Measurements from ENCODE around the gene PDLIM1. TPM values are rescaled to one million over a fixed set of nuclear protein-coding genes. Genes with fewer than 3 reads are reported as not detected.

The PDLIM1 gene
- total and polyA plus RNA-seq, 8 donors = 79.6 to 268 (median 97.5) TPM

DNA sequence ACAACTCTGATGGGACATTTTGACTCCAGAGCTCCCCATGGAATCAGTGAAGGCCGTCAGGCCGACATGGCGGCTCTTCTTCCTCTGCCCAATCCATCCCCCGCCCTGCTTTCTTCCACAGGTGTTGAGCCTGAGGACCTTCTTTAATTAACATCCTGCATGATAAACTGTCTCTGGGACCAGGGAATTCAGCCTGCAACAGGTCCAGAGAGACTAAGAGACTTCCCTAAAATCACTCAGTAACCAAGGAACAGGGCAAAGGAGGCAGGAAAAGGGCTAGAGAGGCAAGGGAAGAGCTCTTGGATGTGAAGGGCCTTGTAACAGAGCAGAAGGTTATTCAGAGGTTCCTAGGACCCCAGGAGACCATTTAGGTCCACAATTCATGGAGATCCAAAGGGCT is 6.0 kb upstream of the PDLIM1 start:
- Histone ChIP-seq H3K9me3 (no peaks in the 10 kb centered on the region), H3K36me3 (no peaks in the 10 kb centered on the region), H3K27ac (no peak overlapping the region), H3K4me3 (no peak overlapping the region), H3K27me3 (peaks cover 0 to 7% of the 10 kb centered on the region in 2 donors), H3K4me1 (peaks cover 11 to 14% of the 10 kb centered on the region in 2 donors)
- ATAC-seq = no peak
- no peak for DNase-seq
- TF ChIP-seq, protein P1, sequence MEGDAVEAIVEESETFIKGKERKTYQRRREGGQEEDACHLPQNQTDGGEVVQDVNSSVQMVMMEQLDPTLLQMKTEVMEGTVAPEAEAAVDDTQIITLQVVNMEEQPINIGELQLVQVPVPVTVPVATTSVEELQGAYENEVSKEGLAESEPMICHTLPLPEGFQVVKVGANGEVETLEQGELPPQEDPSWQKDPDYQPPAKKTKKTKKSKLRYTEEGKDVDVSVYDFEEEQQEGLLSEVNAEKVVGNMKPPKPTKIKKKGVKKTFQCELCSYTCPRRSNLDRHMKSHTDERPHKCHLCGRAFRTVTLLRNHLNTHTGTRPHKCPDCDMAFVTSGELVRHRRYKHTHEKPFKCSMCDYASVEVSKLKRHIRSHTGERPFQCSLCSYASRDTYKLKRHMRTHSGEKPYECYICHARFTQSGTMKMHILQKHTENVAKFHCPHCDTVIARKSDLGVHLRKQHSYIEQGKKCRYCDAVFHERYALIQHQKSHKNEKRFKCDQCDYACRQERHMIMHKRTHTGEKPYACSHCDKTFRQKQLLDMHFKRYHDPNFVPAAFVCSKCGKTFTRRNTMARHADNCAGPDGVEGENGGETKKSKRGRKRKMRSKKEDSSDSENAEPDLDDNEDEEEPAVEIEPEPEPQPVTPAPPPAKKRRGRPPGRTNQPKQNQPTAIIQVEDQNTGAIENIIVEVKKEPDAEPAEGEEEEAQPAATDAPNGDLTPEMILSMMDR (IDR thresholded peaks at IDR 0.05) = no peak
- intact Hi-C loops (cut with DNase I) = no loop called here

DNA sequence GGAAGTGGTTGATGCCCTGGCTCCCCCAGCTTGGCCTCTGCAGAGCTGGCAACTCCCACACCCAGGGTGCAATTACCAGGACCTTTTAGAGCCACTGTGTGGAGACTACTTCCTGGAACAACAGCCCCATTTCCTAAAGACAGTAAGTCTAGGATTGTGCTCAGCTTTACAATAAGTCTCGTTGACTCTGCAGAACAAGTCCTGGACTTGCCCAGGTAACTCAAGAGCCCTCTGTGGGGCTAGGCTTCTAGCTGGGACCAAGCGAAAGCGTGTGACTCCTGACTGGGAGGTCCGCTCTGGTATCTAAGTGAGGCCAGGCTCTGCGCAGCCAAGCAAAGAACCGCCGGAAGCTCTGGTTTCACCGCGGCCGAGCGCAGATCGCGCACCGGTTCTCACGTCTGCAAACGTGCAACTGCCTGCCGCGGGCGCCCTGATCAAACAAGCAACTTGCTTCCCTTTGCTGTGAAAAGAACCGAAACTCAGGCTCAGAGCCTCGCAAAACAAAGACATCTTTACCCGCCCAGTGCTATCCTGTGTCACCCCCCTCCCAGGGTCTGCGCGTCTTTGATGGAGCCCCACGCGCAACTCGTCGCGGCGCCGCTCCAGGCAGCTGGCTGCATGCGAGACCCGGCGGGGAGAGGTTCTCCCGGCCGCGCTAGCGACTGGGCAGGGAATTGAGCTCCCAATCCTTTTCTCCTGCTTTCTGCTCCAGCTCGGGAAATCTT is 4.4 kb upstream of the PDLIM1 start:
- Histone ChIP-seq H3K36me3 (no peaks in the 10 kb centered on the region), H3K27me3 (peaks cover 0 to 21% of the 10 kb centered on the region in 2 donors), H3K27ac (peak overlapping the region; percentile 16 to 60), H3K4me3 (peak overlapping the region; percentile 21 to 26), H3K4me1 (peaks cover 11 to 24% of the 10 kb centered on the region in 2 donors), H3K9me3 (no peaks in the 10 kb centered on the region)
- DNase-seq (peak; percentile 42 to 86 (median 64)), ATAC-seq (peak; percentile 68)
- intact Hi-C loops (cut with DNase I) = no loop called here
- TF ChIP-seq, protein P1 (IDR thresholded peaks at IDR 0.05) = no peak

DNA sequence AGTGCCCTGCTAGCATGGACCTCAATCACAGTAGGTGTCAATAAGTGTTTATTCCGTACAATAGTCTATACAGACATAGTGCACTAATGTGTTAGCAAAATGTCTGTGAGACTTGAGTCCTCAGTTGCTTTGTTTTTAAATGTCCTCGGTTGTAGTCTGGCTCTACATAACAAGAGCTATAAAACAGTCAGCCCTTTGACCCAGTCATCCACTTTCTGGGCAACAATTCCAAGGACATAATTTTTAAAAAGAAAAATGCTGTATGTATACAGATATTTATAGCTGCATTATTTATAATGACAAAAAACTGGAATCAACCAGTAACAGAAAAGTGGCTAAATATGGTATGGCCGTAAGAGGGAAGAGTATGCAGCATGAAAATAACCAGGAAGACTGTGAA is 2.8 kb upstream of the PDLIM1 start:
- Histone ChIP-seq H3K4me3 (no peak overlapping the region), H3K27me3 (peaks cover 0 to 33% of the 10 kb centered on the region in 2 donors), H3K36me3 (no peaks in the 10 kb centered on the region), H3K27ac (no peak overlapping the region), H3K9me3 (no peaks in the 10 kb centered on the region), H3K4me1 (peaks cover 11 to 34% of the 10 kb centered on the region in 2 donors)
- intact Hi-C loops (cut with DNase I) = no loop called here
- ATAC-seq (no peak), DNase-seq (no peak)
- TF ChIP-seq, protein P1 (IDR thresholded peaks at IDR 0.05) = no peak

DNA sequence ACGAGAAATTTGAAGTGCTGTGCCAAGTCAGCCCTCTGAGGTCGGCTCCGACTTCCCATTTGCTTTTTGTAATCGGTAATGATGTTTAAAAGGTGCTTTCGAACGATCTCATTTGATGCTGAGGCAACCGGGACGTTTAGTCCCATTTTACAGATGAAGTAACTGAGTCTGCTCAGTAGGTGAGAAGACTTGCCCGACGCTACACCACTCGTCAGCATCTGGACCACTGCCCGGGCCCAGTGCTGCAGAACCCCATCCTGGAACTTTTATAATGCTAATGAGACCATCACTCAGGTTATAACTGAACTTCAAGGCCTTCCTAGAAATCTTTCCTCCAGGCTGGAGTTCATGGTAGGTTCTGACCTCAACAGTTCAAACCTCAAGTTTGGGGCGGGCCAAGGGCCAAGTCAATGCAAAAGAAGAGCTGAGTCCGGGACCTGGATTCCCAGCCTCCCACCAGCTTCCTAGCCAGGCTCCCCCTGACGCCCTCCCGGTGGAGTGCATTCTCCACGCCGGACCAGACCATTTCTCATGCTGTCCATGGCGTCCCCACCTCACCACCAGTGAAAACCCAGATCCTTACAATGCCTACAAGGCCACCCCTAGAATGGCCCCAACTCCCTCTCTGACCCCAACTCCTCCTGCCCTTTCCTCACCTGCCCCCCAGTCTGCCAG is 699 bp upstream of the PDLIM1 start:
- TF ChIP-seq, protein P1 (IDR thresholded peaks at IDR 0.05) = no peak
- no peaks in the 10 kb centered on the region for H3K36me3 ChIP-seq
- H3K9me3 ChIP-seq = no peaks in the 10 kb centered on the region
- peaks cover 18 to 54% of the 10 kb centered on the region in 2 donors for H3K4me1 ChIP-seq
- DNase-seq = no peak
- peak overlapping the region; percentile 51 to 91 for H3K27ac ChIP-seq
- intact Hi-C loops (cut with DNase I) = no loop called here
- no peak for ATAC-seq
- peak overlapping the region; percentile 61 to 92 for H3K4me3 ChIP-seq
- H3K27me3 ChIP-seq = peaks cover 0 to 33% of the 10 kb centered on the region in 2 donors

DNA sequence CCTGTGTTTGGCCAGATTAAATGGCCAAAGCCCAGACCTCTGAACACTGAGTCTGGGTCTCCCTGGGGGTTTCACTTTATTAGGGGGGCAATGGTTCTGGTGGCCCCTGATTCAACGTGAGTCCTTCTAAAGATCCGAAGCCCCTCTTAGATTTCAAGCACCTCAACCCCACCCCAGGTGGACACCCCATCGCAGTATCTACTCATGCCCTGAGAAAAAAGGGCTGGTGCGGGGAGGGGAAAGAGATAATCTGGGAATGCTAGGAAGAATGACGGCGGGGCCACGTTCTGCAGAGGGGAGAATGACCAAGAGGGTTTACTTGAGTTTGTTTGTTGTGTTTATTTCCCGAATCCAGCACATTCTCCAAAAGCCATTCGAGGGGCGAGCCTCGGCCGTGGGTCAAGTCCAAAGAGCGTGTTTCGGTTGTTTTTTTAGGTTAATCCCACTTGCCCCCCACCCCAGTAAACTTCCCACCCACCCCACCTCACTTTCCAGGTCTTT is 832 bp downstream of the PDLIM1 start:
- no peaks in the 10 kb centered on the region for H3K9me3 ChIP-seq
- TF ChIP-seq, protein P1 (IDR thresholded peaks at IDR 0.05) = no peak
- ATAC-seq = peak; percentile 4
- intact Hi-C loops (cut with DNase I) = no loop called here
- peak overlapping the region; percentile 61 to 92 for H3K4me3 ChIP-seq
- peaks cover 10 to 57% of the 10 kb centered on the region in 2 donors for H3K4me1 ChIP-seq
- peak overlapping the region; percentile 87 to 91 for H3K27ac ChIP-seq
- H3K36me3 ChIP-seq = no peaks in the 10 kb centered on the region
- no peak for DNase-seq
- H3K27me3 ChIP-seq = peaks cover 0 to 27% of the 10 kb centered on the region in 2 donors

Data from left lung (tissue), 10 donors.